ENCODE results near the gene CEP112. TPM values are rescaled to one million over a fixed set of nuclear protein-coding genes. Genes with fewer than 3 reads are reported as not detected.
A peak's percentile ranks its signal among the peaks of the same experiment; 100 is the strongest.

CEP112 gene
- total and polyA plus RNA-seq, 2 donors (not counting 3 experiments of a cell fraction or from before 2014, with no cell fraction given) = 1.5 to 25.3 TPM

DNA sequence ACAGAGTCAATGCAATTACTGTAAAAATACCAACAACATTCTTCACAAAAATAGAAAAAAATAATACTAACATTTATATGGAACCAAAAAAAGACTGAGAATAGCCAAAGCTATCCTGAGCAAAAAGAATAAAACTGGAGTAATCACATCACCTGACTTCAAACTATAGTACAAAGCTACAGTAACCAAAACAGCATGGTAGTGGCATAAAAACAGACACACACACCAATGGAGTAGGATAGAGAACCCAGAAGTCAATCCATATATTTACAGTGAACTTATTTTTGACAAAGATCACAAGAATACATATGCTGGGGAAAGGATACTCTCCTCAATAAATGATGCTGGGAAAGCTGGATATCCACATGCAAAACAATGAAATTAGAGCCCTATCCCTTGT, 84.2 kb downstream of the CEP112 start:
- Histone ChIP-seq H3K9ac (replicated peaks; ENCODE audit: extremely low read depth, insufficient read depth, low read length) (no peak overlapping the region), H3K79me2 (ENCODE audit: control insufficient read depth, insufficient read depth, low read length) (no peaks in the 10 kb centered on the region), H3K36me3 (ENCODE audit: control insufficient read depth in 2 of 2, extremely low read depth in 1 of 2, insufficient read depth in 2 of 2, low read length in 2 of 2) (no peaks in the 10 kb centered on the region), H4K20me1 (replicated peaks; ENCODE audit: control insufficient read depth, extremely low read depth, insufficient read depth, low read length) (no peaks in the 10 kb centered on the region), H3K27ac (ENCODE audit: insufficient read depth, low read depth, low read length) (no peak overlapping the region), H3K27me3 (ENCODE audit: control insufficient read depth in 2 of 2, insufficient read depth in 2 of 2, low read length in 2 of 2) (no peaks in the 10 kb centered on the region), H3K9me3 (replicated peaks; ENCODE audit: control insufficient read depth, insufficient read depth, low read length) (no peaks in the 10 kb centered on the region), H3K9me1 (replicated peaks; ENCODE audit: control insufficient read depth, extremely low read depth, insufficient read depth, low read length) (no peaks in the 10 kb centered on the region), H3K4me1 (ENCODE audit: control insufficient read depth, extremely low read depth, insufficient read depth, low read length) (no peaks in the 10 kb centered on the region), H3K4me3 (replicated peaks in 1 of 3; ENCODE audit: insufficient read depth in 1 of 3, low read depth in 1 of 3, low read length in 3 of 3) (no peak overlapping the region), H2AFZ (ENCODE audit: low read depth, low read length) (no peak overlapping the region), H3K4me2 (ENCODE audit: insufficient read depth, low read length) (no peak overlapping the region)
- no TSS peak for BruUV-seq (replicated peaks)
- ChIA-PET CTCF (no interaction called here), POLR2A (no interaction called here)
- DNase-seq (ENCODE audit: low read depth, low spot score) (no peak), FAIRE-seq (peak; percentile 15)
- dilution Hi-C loops (cut with MboI; ENCODE audit: extremely low pct_ligation_motif_present, low sequenced_read_pairs) (no loop called here), intact Hi-C loops (cut with micrococcal nuclease) (no loop called here)
- TF ChIP-seq JUN (IDR thresholded peaks at IDR 0.05; ENCODE audit: borderline replicate concordance, insufficient read depth, insufficient read length, low read depth) (no peak), MAX (IDR thresholded peaks at IDR 0.05; ENCODE audit: insufficient read depth, insufficient read length) (no peak), MYC (IDR thresholded peaks at IDR 0.05; ENCODE audit: low read depth, low read length) (no peak), POLR2A (IDR thresholded peaks at IDR 0.05; ENCODE audit: low read depth, low read length) (no peak)

DNA sequence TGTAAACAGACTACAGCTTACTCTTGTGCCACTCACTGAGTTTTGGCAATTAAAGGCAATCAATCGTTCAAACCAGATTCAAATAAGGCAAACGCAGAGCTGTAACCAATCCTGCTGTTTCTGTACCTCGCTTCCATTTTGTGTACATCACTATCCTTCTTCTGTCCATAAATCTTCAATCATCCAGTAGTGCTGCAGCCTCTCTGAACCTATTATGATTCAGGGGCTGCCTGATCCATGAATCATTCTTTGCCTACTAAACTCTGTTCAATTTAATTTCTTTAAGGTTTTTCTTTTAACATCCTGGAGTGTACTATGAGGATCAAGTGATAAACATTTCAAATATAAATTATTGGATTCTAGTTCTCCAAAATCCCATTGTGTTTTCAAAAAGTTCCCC, 93.9 kb downstream of the CEP112 start:
- intact Hi-C loops (cut with micrococcal nuclease) (no loop called here), dilution Hi-C loops (cut with MboI; ENCODE audit: extremely low pct_ligation_motif_present, low sequenced_read_pairs) (no loop called here)
- no peaks in the 10 kb centered on the region for H3K9me3 ChIP-seq (replicated peaks; ENCODE audit: control insufficient read depth, insufficient read depth, low read length)
- CTCF ChIA-PET = no interaction called here
- no peak for DNase-seq (ENCODE audit: low read depth, low spot score)
- H2AFZ ChIP-seq (ENCODE audit: low read depth, low read length) = no peak overlapping the region
- no peak overlapping the region for H3K9ac ChIP-seq (replicated peaks; ENCODE audit: extremely low read depth, insufficient read depth, low read length)
- H3K9me1 ChIP-seq (replicated peaks; ENCODE audit: control insufficient read depth, extremely low read depth, insufficient read depth, low read length) = no peaks in the 10 kb centered on the region
- POLR2A ChIA-PET = no interaction called here
- H3K27me3 ChIP-seq (ENCODE audit: control insufficient read depth in 2 of 2, insufficient read depth in 2 of 2, low read length in 2 of 2) = no peaks in the 10 kb centered on the region
- no peak for FAIRE-seq
- H3K4me2 ChIP-seq (ENCODE audit: insufficient read depth, low read length) = no peak overlapping the region
- no peaks in the 10 kb centered on the region for H3K4me1 ChIP-seq (ENCODE audit: control insufficient read depth, extremely low read depth, insufficient read depth, low read length)
- BruUV-seq (replicated peaks) = no TSS peak
- H3K36me3 ChIP-seq (ENCODE audit: control insufficient read depth in 2 of 2, extremely low read depth in 1 of 2, insufficient read depth in 2 of 2, low read length in 2 of 2) = no peaks in the 10 kb centered on the region
- H3K79me2 ChIP-seq (ENCODE audit: control insufficient read depth, insufficient read depth, low read length) = no peaks in the 10 kb centered on the region
- H4K20me1 ChIP-seq (replicated peaks; ENCODE audit: control insufficient read depth, extremely low read depth, insufficient read depth, low read length) = no peaks in the 10 kb centered on the region
- no peak overlapping the region for H3K27ac ChIP-seq (ENCODE audit: insufficient read depth, low read depth, low read length)
- TF ChIP-seq POLR2A (IDR thresholded peaks at IDR 0.05; ENCODE audit: low read depth, low read length) (no peak), MYC (IDR thresholded peaks at IDR 0.05; ENCODE audit: low read depth, low read length) (no peak), JUN (IDR thresholded peaks at IDR 0.05; ENCODE audit: borderline replicate concordance, insufficient read depth, insufficient read length, low read depth) (no peak), FOS (IDR thresholded peaks at IDR 0.05; ENCODE audit: borderline replicate concordance, insufficient read depth, low read length) (no peak), MAX (IDR thresholded peaks at IDR 0.05; ENCODE audit: insufficient read depth, insufficient read length) (no peak), EZH2 (IDR thresholded peaks at IDR 0.05; ENCODE audit: borderline replicate concordance, low read depth, low read length, severe bottlenecking) (no peak), GATA2 (IDR thresholded peaks at IDR 0.05; ENCODE audit: insufficient read depth, insufficient read length, low read depth, low read length) (no peak), POLR2AphosphoS5 (IDR thresholded peaks at IDR 0.05; ENCODE audit: insufficient read depth, low read depth, low read length) (no peak)
- TF ChIP-seq, protein P1, sequence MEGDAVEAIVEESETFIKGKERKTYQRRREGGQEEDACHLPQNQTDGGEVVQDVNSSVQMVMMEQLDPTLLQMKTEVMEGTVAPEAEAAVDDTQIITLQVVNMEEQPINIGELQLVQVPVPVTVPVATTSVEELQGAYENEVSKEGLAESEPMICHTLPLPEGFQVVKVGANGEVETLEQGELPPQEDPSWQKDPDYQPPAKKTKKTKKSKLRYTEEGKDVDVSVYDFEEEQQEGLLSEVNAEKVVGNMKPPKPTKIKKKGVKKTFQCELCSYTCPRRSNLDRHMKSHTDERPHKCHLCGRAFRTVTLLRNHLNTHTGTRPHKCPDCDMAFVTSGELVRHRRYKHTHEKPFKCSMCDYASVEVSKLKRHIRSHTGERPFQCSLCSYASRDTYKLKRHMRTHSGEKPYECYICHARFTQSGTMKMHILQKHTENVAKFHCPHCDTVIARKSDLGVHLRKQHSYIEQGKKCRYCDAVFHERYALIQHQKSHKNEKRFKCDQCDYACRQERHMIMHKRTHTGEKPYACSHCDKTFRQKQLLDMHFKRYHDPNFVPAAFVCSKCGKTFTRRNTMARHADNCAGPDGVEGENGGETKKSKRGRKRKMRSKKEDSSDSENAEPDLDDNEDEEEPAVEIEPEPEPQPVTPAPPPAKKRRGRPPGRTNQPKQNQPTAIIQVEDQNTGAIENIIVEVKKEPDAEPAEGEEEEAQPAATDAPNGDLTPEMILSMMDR (IDR thresholded peaks at IDR 0.05; ENCODE audit: extremely low read depth in 1 of 2, insufficient read depth in 1 of 2, low read depth in 1 of 2, low read length in 2 of 2) = no peak
- no peak overlapping the region for H3K4me3 ChIP-seq (replicated peaks in 1 of 3; ENCODE audit: insufficient read depth in 1 of 3, low read depth in 1 of 3, low read length in 3 of 3)

All from endothelial cell of umbilical vein (primary cell).